GM20000 (cell line): ENCODE measurements around the gene ADAMTS2.

Experiments
- DNase-seq: peaks from one replicate; pipeline ENCODE4 v3.0.0; 2012; ENCODE audit warnings: low spot score
- CTCF ChIP-seq: IDR thresholded peaks from 2 replicates; pipeline ENCODE4 v1.5.1; 2012; ENCODE audit warnings: mild to moderate bottlenecking, control low read depth; ENCODE audit errors: extremely low read depth, missing control alignments

Gene ADAMTS2

DNA sequence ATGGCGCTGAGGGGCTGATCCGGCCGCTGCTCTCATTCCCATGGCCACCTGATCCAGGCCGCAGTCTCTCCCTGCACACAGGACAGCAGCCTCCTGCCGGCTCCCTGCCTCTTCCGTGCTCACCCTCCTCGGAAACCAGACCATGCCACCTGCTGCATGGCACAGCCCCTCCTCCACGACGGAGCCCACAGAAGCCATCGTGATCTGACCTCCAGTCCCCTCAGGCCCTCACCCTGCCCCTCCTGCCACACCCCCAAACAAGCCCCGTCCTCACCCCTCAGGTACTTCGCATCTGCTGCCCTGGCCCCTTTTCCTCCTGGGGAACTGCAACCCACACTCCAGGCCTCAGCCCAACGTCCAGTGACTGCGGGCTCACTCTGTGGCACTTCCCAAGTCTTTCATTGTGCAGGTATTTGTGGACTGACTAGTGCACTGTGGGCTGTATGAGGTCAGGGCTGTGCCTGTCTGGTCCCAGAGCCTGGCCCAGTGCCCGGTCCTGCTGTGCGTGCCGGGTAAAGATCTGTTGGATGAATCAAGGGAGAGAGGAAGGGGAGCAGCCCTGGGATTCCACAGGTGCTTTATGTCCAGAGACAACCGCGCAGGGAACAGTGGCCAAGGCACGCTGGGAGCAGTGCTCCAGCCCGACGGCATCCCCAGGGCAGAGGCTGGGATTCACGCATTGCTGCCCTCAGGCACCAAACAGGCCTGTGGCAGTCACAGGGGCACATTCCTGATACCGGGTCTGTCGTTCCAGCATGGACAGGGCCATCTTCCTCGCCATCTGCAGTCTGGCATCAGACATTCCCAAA lies 86.1 kb downstream of the ADAMTS2 start:
- no peak for TF ChIP-seq CTCF
- DNase-seq, result no peak

- no peak for TF ChIP-seq CTCF
- DNase-seq, result no peak
Measured at GRCh38 chr5:179258001-179258921, 87.0 kb downstream of the ADAMTS2 start.

DNA sequence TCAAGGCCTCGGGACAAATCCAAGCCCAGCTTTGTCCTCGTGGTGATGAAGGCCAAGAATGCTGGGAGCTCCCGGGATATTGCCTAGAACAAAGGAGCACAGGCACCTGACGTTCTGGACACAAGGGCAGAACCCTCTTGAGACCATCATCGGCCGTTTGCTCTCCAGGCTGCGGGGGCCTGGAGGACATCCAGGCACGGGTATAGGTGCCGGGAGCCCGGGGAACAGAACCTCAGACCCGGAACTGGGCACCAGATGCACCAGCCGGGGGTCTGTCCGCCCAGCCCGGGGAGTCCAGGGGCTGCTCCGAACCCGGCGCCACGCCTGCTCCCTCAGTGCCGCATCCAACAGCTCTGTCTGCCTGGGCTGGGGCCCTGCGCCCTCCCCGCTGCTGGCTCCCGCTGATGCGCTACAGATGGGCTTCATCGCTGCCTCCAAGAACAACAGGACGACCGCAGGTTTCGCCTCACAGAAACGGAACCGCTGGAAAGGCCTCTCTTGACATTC lies 88.0 kb downstream of the ADAMTS2 start:
- DNase-seq, result no peak
- no peak for TF ChIP-seq CTCF

DNA sequence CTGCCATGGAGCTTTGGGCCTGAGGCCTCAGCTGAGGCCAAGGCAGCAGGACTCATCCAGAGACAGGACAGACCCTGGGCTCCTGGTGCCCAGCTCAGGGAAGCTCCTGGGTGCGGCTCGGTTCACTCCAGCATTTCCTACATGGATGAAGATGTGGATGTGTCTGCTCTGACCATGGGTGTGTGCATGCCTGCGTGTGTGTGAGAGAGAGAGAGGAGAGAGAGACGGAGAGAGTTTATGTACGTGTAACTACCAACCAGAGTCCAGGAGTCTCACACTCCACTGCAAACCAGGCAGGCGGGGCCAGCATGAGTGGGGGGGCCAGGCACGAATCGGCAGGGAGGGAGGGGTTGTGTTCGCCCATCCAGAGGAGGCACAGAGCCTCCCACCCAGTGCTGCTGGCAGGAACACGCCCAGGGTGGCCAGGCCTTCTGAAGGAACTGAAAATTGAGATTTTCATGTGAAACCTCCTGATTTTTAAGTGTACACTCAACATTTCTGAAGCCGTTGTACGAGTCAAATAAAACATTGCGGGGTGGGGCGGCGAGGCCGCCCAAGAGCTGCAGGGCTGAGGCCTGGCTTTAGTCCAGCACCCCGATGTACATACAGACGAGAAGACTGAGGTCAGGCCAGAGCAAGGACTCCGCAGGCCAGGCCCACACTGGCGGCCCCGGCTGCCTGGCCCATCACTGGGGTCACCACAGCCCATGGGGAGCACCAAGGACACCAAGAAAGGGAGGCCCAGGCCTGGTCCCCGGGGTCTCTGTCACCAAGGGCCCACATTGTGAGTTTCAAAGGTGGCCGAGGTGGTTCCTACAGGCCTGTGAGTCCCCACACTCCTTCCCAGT lies 88.7 kb downstream of the ADAMTS2 start:
- TF ChIP-seq CTCF, result no peak
- DNase-seq, result no peak

DNA sequence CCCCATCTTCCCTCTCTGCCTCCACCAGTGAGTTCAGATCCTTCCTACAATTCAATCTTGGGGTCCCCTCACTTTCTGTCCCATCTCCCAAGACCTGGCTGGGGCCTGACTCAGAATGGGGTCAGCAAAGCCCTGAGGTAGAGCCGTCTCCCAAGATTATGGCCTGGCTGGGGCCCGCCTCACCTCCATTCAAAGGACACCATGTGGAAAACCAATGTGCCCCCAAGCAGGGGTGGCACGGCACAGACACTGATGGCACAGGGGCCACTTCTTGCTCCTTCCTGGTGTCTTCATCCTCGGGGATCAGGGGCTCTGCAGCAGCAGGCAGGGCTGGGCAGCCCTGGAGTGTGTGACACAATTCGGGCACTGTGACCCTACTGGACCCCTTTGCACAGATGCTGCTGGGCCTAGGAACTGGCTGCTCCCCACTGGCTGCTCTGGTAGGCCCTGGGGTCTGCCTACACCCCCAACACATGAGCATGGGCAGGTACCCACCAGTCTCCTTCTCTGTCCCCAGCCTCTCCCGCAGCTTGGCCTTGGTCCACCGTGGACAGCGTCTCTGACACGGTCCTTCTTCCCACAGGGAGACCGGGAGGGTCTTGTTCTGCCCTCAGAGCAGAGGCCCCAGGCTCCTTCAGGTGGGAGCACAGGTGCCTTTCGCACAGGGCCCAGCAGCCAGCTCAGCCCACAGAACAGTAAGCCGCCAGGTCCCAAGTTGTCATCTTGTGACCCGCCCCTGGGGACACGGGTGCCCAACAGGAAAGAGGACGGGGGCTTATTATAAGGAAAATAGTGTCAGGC lies 89.5 kb downstream of the ADAMTS2 start:
- TF ChIP-seq CTCF, result no peak
- no peak for DNase-seq

- TF ChIP-seq CTCF, result no peak
- no peak for DNase-seq
Measured at GRCh38 chr5:179254638-179255271, 90.5 kb downstream of the ADAMTS2 start.
